Gastrocnemius medialis (tissue), 4 donors: ENCODE measurements around the gene RNASEL.

Source experiments
- CTCF ChIP-seq, 5 experiments: fragments of 450-650 bp in 3 of 5; fragments of 200-600 bp in 2 of 5; sonication (generic) in 2 of 5; IDR thresholded peaks in 4 of 5; conservative IDR thresholded peaks in 1 of 5; 1 replicate in 4 of 5; 2 replicates in 1 of 5; pipeline ENCODE4 v1.5.1; 2016 to 2019; ENCODE audit warnings: antibody characterized with exemption in 5 of 5, mild to moderate bottlenecking in 3 of 5, moderate library complexity in 3 of 5
- POLR2A ChIP-seq, 2 donors: fragments of 450-650 bp; IDR thresholded peaks; one replicate each; pipeline ENCODE4 v1.6.1; 2017; ENCODE audit warnings: antibody characterized with exemption in 2 of 2, mild to moderate bottlenecking in 2 of 2, moderate library complexity in 2 of 2

GRCh38 chr1:182565537-182565936 lies 23.5 kb downstream of the RNASEL start:
- no peak for TF ChIP-seq CTCF (IDR thresholded peaks at IDR 0.05 in 4 of 5, conservative IDR thresholded peaks at IDR 0.05 in 1 of 5)
- no peak for TF ChIP-seq POLR2A (IDR thresholded peaks at IDR 0.05)
